ENCODE measurements around the gene KCND3.

Gene KCND3

GRCh38 chr1:111835514-111835913 lies 154.0 kb downstream of the KCND3 start:
- H3K9me2 ChIP-seq (replicated peaks; ENCODE audit: low read depth, low read length) = no peaks in the 10 kb centered on the region
- H3K36me3 ChIP-seq (ENCODE audit: insufficient read depth, low read length) = no peaks in the 10 kb centered on the region
- TF ChIP-seq, protein P1, sequence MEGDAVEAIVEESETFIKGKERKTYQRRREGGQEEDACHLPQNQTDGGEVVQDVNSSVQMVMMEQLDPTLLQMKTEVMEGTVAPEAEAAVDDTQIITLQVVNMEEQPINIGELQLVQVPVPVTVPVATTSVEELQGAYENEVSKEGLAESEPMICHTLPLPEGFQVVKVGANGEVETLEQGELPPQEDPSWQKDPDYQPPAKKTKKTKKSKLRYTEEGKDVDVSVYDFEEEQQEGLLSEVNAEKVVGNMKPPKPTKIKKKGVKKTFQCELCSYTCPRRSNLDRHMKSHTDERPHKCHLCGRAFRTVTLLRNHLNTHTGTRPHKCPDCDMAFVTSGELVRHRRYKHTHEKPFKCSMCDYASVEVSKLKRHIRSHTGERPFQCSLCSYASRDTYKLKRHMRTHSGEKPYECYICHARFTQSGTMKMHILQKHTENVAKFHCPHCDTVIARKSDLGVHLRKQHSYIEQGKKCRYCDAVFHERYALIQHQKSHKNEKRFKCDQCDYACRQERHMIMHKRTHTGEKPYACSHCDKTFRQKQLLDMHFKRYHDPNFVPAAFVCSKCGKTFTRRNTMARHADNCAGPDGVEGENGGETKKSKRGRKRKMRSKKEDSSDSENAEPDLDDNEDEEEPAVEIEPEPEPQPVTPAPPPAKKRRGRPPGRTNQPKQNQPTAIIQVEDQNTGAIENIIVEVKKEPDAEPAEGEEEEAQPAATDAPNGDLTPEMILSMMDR (conservative IDR thresholded peaks at IDR 0.05; ENCODE audit: low read length) = no peak
- TF ChIP-seq EZH2phosphoT487 (IDR thresholded peaks at IDR 0.05; ENCODE audit: borderline replicate concordance) = no peak
- H3K27me3 ChIP-seq (ENCODE audit: insufficient read depth, low read length, poor library complexity, severe bottlenecking) = no peaks in the 10 kb centered on the region
- H3K79me2 ChIP-seq (ENCODE audit: insufficient read depth, low read length) = no peaks in the 10 kb centered on the region
- no peak overlapping the region for H3K4me3 ChIP-seq (ENCODE audit: low read length, poor library complexity, severe bottlenecking)
- no peak overlapping the region for H2AFZ ChIP-seq (ENCODE audit: low read length)
- H3F3A ChIP-seq (ENCODE audit: low read depth) = no peaks in the 10 kb centered on the region
- no peaks in the 10 kb centered on the region for H4K20me1 ChIP-seq (ENCODE audit: insufficient read depth, low read length, poor library complexity, severe bottlenecking)
- H3K4me2 ChIP-seq (ENCODE audit: low read depth, low read length, poor library complexity, severe bottlenecking) = no peak overlapping the region
- no peaks in the 10 kb centered on the region for H3K9me3 ChIP-seq (ENCODE audit: insufficient read depth, low read depth, low read length)
- H3K9ac ChIP-seq (ENCODE audit: low read depth, low read length, poor library complexity, severe bottlenecking) = no peak overlapping the region
- no peaks in the 10 kb centered on the region for H3K4me1 ChIP-seq (ENCODE audit: insufficient read depth, low read length, poor library complexity, severe bottlenecking)

GRCh38 chr1:111834956-111835355 lies 154.5 kb downstream of the KCND3 start:
- no peaks in the 10 kb centered on the region for H4K20me1 ChIP-seq (ENCODE audit: insufficient read depth, low read length, poor library complexity, severe bottlenecking)
- no peak overlapping the region for H3K9ac ChIP-seq (ENCODE audit: low read depth, low read length, poor library complexity, severe bottlenecking)
- no peaks in the 10 kb centered on the region for H3K79me2 ChIP-seq (ENCODE audit: insufficient read depth, low read length)
- H3K4me1 ChIP-seq (ENCODE audit: insufficient read depth, low read length, poor library complexity, severe bottlenecking) = no peaks in the 10 kb centered on the region
- no peaks in the 10 kb centered on the region for H3F3A ChIP-seq (ENCODE audit: low read depth)
- no peaks in the 10 kb centered on the region for H3K36me3 ChIP-seq (ENCODE audit: insufficient read depth, low read length)
- no peaks in the 10 kb centered on the region for H3K27me3 ChIP-seq (ENCODE audit: insufficient read depth, low read length, poor library complexity, severe bottlenecking)
- H3K9me3 ChIP-seq (ENCODE audit: insufficient read depth, low read depth, low read length) = no peaks in the 10 kb centered on the region
- H3K4me3 ChIP-seq (ENCODE audit: low read length, poor library complexity, severe bottlenecking) = no peak overlapping the region
- no peak overlapping the region for H2AFZ ChIP-seq (ENCODE audit: low read length)
- H3K9me2 ChIP-seq (replicated peaks; ENCODE audit: low read depth, low read length) = no peaks in the 10 kb centered on the region
- TF ChIP-seq, protein P1 (conservative IDR thresholded peaks at IDR 0.05; ENCODE audit: low read length) = no peak
- TF ChIP-seq EZH2phosphoT487 (IDR thresholded peaks at IDR 0.05; ENCODE audit: borderline replicate concordance) = no peak
- no peak overlapping the region for H3K4me2 ChIP-seq (ENCODE audit: low read depth, low read length, poor library complexity, severe bottlenecking)

GRCh38 chr1:111833334-111833733 lies 156.1 kb downstream of the KCND3 start:
- no peaks in the 10 kb centered on the region for H3K27me3 ChIP-seq (ENCODE audit: insufficient read depth, low read length, poor library complexity, severe bottlenecking)
- H2AFZ ChIP-seq (ENCODE audit: low read length) = no peak overlapping the region
- no peak overlapping the region for H3K4me3 ChIP-seq (ENCODE audit: low read length, poor library complexity, severe bottlenecking)
- H3K9ac ChIP-seq (ENCODE audit: low read depth, low read length, poor library complexity, severe bottlenecking) = no peak overlapping the region
- H3K4me2 ChIP-seq (ENCODE audit: low read depth, low read length, poor library complexity, severe bottlenecking) = no peak overlapping the region
- no peaks in the 10 kb centered on the region for H3F3A ChIP-seq (ENCODE audit: low read depth)
- no peaks in the 10 kb centered on the region for H3K9me3 ChIP-seq (ENCODE audit: insufficient read depth, low read depth, low read length)
- no peaks in the 10 kb centered on the region for H4K20me1 ChIP-seq (ENCODE audit: insufficient read depth, low read length, poor library complexity, severe bottlenecking)
- no peaks in the 10 kb centered on the region for H3K4me1 ChIP-seq (ENCODE audit: insufficient read depth, low read length, poor library complexity, severe bottlenecking)
- TF ChIP-seq, protein P1 (conservative IDR thresholded peaks at IDR 0.05; ENCODE audit: low read length) = no peak
- no peak for TF ChIP-seq EZH2phosphoT487 (IDR thresholded peaks at IDR 0.05; ENCODE audit: borderline replicate concordance)
- H3K9me2 ChIP-seq (replicated peaks; ENCODE audit: low read depth, low read length) = no peaks in the 10 kb centered on the region
- H3K79me2 ChIP-seq (ENCODE audit: insufficient read depth, low read length) = no peaks in the 10 kb centered on the region
- no peaks in the 10 kb centered on the region for H3K36me3 ChIP-seq (ENCODE audit: insufficient read depth, low read length)
